ENCODE results near the gene SRSF3.

DNA sequence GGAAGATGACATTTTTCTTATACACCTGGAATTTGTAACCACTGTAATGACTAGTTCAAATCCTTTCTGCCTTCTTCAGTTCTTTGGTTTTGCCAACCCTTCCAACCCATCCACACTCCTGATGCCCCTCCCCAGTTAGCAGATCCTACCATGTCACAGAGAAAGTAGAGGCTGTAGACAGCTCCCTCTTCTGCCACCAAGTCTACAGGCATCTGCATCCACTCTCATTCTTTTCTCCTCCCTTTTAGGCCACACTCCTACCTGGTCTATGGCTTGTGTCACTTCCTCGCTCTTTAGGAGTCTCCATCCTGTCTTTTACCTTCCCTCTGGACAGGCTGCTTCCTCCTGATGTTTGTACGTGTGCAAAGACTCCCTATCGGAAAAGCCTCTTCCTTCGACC, 33.3 kb upstream of the SRSF3 start:
- TF ChIP-seq, protein P1, sequence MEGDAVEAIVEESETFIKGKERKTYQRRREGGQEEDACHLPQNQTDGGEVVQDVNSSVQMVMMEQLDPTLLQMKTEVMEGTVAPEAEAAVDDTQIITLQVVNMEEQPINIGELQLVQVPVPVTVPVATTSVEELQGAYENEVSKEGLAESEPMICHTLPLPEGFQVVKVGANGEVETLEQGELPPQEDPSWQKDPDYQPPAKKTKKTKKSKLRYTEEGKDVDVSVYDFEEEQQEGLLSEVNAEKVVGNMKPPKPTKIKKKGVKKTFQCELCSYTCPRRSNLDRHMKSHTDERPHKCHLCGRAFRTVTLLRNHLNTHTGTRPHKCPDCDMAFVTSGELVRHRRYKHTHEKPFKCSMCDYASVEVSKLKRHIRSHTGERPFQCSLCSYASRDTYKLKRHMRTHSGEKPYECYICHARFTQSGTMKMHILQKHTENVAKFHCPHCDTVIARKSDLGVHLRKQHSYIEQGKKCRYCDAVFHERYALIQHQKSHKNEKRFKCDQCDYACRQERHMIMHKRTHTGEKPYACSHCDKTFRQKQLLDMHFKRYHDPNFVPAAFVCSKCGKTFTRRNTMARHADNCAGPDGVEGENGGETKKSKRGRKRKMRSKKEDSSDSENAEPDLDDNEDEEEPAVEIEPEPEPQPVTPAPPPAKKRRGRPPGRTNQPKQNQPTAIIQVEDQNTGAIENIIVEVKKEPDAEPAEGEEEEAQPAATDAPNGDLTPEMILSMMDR (IDR thresholded peaks at IDR 0.05; ENCODE audit: poor library complexity): no peak
- no peak for TF ChIP-seq EZH2 (IDR thresholded peaks at IDR 0.05; ENCODE audit: borderline replicate concordance)

Measured in hepatocyte (in vitro differentiated cells).